IPS-11a (cell line): ENCODE data around the gene TP53AIP1.
A peak's percentile ranks its signal among the peaks of the same experiment; 100 is the strongest.

Experiments
- H3K4me3 ChIP-seq: one replicate; pipeline ENCODE4 v1.5.1; 2013; ENCODE audit warnings: low read depth, low read length, control low read depth

TP53AIP1 gene

GRCh38 chr11:128891913-128892398, 50.7 kb downstream of the TP53AIP1 start:
- no peak overlapping the region for H3K4me3 ChIP-seq

- peak within 1 kb of the TSS; percentile 43 for H3K4me3 ChIP-seq
These were observed 51.9 kb downstream of the TP53AIP1 start, which contains the start of gene KCNJ5 for GRCh38 chr11:128890543-128891368. Gene KCNJ5 (plus strand): TSS chr11:128891356. CDS start chr11:128911274, 19,918 bp downstream.

- H3K4me3 ChIP-seq: peak overlapping the region; percentile 43
These were observed 52.5 kb downstream of the TP53AIP1 start for GRCh38 chr11:128890216-128890542.

- no peak overlapping the region for H3K4me3 ChIP-seq
These were observed 52.9 kb downstream of the TP53AIP1 start for GRCh38 chr11:128889657-128890213.

- no peak overlapping the region for H3K4me3 ChIP-seq
These were observed 54.4 kb downstream of the TP53AIP1 start for GRCh38 chr11:128888034-128888985.

GRCh38 chr11:128886406-128887124, 56.1 kb downstream of the TP53AIP1 start:
- no peak overlapping the region for H3K4me3 ChIP-seq
